DMS79 (cell line): ENCODE data around the gene LMTK2.

ENCODE experiments used
- DNase-seq: peaks from one replicate; lab custom pipeline; 2025; lab: John Stamatoyannopoulos, UW

The LMTK2 gene

GRCh38 chr7:98175260-98175940 lies 68.7 kb downstream of the LMTK2 start:
- no peak for DNase-seq

GRCh38 chr7:98177553-98177952 lies 70.9 kb downstream of the LMTK2 start:
- no peak for DNase-seq

- peak; percentile 12 for DNase-seq
These were observed 71.7 kb downstream of the LMTK2 start for GRCh38 chr7:98178321-98178720.

GRCh38 chr7:98178762-98179490 lies 72.3 kb downstream of the LMTK2 start:
- no peak for DNase-seq

- no peak for DNase-seq
These were observed 74.1 kb downstream of the LMTK2 start for GRCh38 chr7:98180751-98181150.

GRCh38 chr7:98185101-98185500 lies 78.4 kb downstream of the LMTK2 start:
- no peak for DNase-seq

GRCh38 chr7:98186452-98187137 lies 79.9 kb downstream of the LMTK2 start:
- DNase-seq = no peak

- DNase-seq = no peak
These were observed 80.5 kb downstream of the LMTK2 start for GRCh38 chr7:98187138-98187502.

GRCh38 chr7:98189559-98189958 lies 82.9 kb downstream of the LMTK2 start:
- DNase-seq = no peak

- DNase-seq = no peak
These were observed 85.2 kb downstream of the LMTK2 start for GRCh38 chr7:98191668-98192431.

- no peak for DNase-seq
These were observed 86.3 kb downstream of the LMTK2 start for GRCh38 chr7:98192781-98193457.

GRCh38 chr7:98193474-98194180 lies 87.0 kb downstream of the LMTK2 start:
- DNase-seq = no peak

GRCh38 chr7:98194186-98194585 lies 87.5 kb downstream of the LMTK2 start:
- DNase-seq = no peak

GRCh38 chr7:98194672-98195457 lies 88.2 kb downstream of the LMTK2 start:
- DNase-seq = no peak

GRCh38 chr7:98196706-98197605 lies 90.3 kb downstream of the LMTK2 start:
- DNase-seq = no peak

- DNase-seq = no peak
These were observed 92.5 kb downstream of the LMTK2 start for GRCh38 chr7:98199131-98199530.

GRCh38 chr7:98200364-98200763 lies 93.7 kb downstream of the LMTK2 start:
- no peak for DNase-seq

GRCh38 chr7:98202367-98203195 lies 95.9 kb downstream of the LMTK2 start:
- no peak for DNase-seq
